ENCODE results near the gene ABHD5. TPM values are rescaled to one million over a fixed set of nuclear protein-coding genes. Genes with fewer than 3 reads are reported as not detected.

ABHD5 gene
- total RNA-seq, 1 donor: 6.7 TPM

DNA sequence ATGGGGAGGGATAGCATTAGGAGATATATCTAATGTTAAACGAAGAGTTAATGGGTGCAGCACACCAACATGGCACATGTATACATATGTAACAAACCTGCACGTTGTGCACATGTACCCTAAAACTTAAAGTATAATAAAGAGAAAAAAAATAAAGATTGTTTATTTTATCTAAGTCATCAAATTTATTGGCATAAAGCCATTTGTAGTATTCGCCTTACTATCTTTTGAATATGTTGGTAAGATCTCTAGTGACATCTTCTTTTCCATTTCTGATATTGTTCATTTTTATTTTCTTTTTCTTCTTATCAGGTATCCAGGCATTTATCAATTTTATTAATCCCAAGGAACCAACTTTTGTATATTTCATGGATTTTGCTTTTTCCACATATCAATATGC lies 5.8 kb upstream of the ABHD5 start:
- no peak for DNase-seq (ENCODE audit: low read depth in 2 of 3, low spot score in 2 of 3)

DNA sequence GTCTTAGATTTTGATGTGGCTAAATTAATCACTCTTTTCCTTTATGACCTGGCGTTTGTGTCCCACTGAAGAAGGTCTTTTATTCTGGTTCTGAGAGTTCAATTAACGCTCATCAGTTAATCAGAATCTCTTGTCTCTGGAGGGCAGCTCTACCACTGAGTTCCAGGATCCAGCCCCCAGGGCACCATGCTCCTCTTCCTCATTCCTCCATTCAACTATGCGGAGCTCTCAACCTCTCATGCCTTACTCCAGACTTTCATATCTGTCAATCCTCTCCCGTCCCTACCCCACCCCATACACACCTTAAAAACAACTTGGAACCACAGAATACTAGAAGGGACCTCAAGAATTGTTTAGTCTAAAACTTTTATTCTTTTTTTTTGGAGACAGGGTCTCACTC lies 4.8 kb upstream of the ABHD5 start:
- no peak for DNase-seq (ENCODE audit: low read depth in 2 of 3, low spot score in 2 of 3)

DNA sequence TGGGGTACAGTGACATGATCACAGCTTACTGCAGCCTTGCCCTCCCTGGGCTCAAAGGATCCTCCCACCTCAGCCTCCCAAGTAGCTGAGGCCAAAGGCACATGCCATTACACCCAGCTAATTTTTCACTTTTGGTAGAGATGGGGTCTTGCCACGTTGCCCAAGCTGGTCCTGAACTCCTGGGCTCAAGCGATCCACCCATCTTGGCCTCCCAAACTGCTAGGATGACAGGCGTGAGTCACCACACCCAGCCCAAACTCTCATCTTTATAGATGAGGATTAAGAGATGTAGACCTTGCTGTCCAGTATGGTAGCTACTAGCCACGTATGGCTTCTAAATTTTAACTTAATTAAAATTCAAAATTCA lies 4.4 kb upstream of the ABHD5 start:
- DNase-seq (ENCODE audit: low read depth in 2 of 3, low spot score in 2 of 3): no peak

DNA sequence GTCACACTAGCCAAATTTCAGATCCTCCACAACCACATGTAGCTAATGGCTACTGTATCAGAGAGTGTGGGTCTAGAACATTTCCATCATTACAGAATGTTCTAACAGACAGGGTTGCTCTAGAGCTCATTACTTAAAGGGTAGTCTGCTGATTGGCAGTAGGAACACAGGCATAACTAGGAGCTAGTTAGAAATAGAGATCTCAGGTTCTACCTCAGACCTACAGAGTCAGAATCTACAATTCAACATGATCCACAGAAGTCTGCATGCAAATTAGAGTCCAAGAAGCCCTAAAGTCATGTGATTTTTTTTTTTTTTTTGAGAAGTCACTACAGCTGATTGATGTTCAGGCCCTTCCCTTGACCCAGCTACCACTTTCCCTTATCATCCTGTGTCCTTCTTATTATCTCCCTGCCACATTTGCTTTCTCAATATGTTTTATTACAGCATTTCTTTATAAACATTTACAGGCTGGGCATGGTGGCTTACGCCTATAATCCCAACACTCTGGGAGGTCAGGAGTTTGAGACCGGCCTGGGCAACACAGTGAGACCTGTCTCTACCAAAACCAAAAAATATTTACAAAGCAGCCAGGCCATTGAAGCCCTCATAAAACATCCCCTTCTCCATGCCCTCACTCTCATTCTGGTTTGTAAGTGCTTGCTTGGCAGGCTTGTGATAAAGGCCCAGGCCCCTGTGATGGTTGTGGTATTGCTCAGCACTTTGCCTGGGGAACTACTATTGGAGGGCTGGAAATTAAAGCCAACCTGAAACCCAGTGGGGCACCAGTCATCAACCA lies 3.8 kb upstream of the ABHD5 start:
- DNase-seq (ENCODE audit: low read depth in 2 of 3, low spot score in 2 of 3): no peak

DNA sequence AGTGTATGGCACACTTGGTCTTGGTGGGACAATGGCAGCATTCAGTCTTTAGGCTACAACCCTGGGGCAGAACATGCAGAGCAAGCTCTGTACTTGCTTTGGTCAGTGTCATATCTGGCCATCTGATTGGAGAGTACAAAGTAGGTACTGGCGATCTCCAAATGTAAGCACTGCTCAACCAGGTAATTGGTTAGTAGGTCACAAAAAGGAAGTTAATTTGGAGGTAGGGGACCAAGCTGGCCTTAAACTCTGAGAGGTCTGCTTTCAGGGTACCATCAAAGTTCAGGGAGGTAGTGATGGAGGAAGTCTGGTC lies 3.3 kb upstream of the ABHD5 start:
- DNase-seq (ENCODE audit: low read depth in 2 of 3, low spot score in 2 of 3): no peak

DNA sequence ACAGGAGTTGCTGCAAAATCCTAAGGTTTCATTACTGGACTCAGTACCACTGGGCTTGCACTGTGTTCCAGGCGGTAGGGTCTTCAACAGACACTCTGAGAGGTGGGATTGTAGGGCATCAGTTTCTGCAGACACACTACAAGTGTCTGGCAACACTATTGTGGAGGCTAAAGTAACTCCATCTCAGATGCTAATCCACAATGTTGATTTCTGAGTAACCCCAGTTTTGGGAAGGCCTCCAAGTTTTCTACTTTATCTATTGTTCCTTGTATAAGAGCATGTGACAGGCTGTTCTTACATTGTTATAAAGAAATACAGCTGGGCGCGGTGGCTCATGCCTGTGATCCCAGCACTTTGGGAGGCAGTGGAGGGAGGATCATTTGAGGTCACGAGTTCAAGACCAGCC lies 2.5 kb upstream of the ABHD5 start:
- DNase-seq (ENCODE audit: low read depth in 2 of 3, low spot score in 2 of 3): no peak

DNA sequence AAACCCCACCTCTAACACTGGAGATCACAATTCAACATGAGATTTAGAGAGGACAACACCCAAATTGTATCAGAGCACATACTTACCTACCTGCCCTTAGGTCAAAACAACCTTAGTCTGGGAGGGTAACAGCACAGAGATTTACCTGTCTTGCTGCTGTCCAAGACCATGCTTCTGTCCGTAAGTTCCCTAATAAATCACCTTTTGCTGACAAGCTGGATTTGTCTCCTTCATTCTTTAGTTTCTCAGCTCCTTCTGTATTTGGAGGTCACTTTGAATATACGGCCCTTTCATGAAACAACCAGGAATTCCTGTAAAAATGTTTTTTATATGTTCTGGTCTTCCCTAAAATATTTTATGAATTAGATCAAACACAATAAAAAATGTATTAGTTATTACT lies 1.6 kb upstream of the ABHD5 start:
- no peak for DNase-seq (ENCODE audit: low read depth in 2 of 3, low spot score in 2 of 3)

DNA sequence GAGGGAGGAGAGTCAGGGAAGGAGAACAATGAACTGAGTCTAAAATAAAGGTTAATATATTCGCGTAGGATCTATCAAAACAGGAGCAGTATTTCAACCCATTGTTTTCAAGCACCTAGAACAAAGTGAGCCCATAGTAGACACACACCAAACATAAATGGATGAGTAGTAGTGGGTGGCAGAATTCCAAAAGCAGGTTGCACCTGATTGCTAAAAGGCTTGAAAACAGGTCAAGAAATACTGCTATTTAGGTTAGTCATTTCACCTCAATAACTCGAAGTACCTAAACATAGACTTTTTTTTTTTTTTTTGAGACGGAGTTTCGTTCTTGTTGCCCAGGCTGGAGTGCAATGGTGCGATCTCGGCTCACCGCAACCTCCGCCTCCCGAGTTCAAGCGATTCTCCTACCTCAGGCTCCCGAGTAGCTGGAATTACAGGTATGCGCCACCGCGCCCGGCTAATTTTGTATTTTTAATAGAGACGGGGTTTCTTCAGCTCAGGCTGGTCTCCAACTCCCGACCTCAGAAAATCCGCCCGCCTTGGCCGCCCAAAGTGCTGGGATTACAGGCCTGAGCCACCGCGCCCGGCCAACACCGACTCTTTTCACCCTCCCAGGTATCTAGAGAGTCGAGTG lies 855 bp upstream of the ABHD5 start:
- DNase-seq (ENCODE audit: low read depth in 2 of 3, low spot score in 2 of 3): no peak

DNA sequence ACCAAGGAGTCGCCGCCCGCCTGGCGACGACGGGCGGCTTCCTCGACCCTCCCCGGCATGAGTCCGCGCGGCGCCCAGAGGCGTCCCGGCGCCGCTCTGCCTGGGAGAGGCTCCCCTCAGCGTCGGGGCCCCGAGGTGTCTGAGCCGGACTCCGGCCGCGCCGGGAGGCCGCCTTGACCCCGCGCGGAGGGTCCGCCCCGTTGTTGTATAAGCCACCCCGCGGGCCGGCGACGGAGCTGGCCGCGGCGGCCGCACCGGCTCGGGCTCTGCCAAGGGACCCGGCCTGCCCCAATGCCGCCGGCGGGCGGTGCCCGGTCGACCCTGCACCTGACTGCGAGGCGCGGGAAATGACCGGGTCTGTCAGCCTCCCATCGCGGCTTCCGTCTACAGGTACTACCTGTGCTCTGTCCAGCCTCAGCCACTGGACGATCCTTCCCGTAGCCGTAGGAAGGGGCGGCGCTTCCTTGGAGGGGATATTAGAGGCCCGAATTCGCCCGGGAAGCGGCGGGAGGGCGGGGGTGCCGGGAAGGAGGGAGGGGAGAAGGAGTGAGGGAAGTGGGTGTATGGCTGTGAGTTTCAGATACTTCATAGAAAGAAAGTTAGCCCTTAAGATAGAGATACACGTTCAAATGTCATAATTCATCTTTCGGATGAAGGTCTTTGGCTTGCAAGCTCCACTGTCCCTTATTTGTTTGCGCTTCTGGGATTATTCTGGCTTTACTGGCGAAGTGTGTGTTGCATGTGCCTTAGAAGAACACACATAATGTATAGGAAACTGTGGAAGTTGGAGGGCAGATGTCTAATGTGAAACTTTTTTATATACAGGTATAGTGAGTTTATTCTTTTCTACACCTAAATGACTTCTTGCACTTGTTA lies 620 bp downstream of the ABHD5 start:
- DNase-seq (ENCODE audit: low read depth in 2 of 3, low spot score in 2 of 3): peak in 1 of 3 donors; percentile 7

DNA sequence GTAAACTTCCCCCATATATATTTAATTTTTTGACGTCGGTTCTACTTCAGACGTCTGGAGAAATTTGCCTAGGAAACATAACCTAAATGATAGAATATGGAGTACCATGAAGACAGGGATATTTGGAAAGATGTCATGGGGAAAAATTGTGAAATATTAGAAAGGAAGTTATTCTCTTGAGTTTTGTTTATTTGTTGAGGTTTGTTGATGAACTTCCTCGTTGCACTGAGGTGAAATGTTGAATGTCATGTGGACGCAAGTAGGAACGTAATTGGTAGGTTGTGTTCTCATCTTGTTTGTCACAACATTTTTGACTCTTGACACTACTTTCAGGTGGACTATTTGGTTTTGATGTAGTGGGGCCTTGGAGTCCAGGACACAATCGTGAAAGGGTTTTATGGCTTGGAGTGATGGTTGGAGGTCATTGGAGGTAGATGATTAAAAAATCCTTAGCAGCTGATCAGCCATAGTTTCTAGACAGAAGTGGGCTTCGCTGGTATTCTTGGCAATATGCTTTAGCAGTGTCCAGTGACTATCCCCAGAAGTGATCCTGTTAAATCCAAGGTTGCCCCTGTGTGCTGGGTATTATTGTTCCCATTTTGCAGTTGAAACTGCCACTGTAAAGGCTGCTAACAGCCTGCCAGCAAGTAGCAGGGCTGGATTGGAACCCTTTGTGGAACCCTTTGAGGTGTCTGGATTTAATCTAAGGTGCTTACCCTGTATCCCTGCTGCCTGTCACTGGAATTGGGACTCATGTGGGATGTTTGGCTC lies 1.5 kb downstream of the ABHD5 start:
- no peak for DNase-seq (ENCODE audit: low read depth in 2 of 3, low spot score in 2 of 3)

DNA sequence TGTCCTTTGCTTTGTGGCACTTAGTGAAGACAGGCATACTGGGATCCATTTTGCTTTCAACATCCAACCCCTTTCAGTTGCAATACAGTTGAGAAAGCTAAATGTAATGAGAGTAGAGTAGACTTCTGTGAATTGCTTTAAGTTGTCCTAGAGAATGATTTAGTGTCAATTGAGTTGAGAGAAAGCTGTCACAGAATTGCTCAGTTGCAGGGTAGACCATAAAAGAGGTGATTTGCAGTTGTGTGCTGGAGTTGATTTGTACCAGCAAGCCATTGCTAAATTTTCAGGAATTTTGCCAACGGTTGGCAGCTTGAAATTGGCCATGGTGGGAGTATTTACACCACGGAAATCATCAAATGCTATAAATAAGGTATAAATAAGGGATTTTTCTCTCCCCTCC lies 2.2 kb downstream of the ABHD5 start:
- no peak for DNase-seq (ENCODE audit: low read depth in 2 of 3, low spot score in 2 of 3)

DNA sequence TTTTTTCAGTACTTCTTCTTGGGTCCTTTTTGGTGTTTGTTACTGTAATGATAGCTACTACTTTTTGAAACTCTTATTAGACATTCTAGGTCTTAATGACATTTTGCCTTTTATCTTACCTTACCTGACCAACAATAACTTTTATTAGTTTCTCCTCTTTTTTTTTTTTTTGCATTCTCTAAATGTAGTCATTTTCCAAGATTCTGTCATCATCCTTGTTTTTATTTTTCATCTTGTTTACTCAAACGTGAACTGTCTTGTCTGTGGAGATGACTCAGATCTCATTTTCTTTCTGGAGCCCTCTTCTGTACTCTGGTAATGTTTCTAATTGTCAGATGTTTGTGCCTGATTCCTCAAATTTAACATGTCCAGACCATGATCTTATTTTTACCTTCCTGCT lies 2.9 kb downstream of the ABHD5 start:
- DNase-seq (ENCODE audit: low read depth in 2 of 3, low spot score in 2 of 3): no peak

DNA sequence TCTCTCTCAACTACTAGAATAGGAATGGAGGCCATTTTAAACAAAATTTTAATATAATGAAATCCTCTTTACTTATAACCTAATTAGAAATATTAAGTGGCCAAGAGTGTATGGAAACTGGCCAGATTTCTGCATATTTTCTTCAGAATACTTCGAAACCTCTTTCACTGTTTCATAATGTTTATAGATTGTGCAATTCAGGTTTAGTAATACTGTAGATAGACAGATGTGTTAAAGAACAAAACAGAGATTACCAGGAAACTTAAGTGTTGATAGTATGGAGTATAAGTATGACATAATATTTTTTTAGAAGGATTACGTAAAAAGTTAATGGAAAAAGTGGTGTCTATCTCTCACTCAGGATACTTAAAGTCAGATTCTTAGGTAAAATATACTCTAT lies 4.7 kb downstream of the ABHD5 start:
- DNase-seq (ENCODE audit: low read depth in 2 of 3, low spot score in 2 of 3): no peak

DNA sequence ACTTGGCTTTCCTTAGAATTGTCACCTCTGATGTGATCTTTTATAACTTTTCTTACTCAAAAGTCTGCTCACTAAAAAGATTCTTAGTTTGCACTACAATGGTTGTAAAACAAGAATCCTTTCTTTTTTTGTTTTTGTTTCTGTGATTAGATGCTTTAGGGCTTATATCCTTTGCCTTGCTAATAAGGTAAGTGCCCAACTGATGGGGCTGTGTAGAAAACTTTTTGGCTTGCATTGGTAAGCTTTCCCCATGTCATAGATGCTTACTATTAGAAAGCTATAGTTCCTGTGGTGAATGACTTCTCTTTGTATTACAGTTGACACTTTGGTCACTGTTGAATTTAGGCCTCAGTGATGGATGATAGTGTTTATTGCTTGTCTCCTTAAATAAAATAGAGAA lies 5.1 kb downstream of the ABHD5 start:
- DNase-seq (ENCODE audit: low read depth in 2 of 3, low spot score in 2 of 3): peak in 1 of 3 donors; percentile 23

DNA sequence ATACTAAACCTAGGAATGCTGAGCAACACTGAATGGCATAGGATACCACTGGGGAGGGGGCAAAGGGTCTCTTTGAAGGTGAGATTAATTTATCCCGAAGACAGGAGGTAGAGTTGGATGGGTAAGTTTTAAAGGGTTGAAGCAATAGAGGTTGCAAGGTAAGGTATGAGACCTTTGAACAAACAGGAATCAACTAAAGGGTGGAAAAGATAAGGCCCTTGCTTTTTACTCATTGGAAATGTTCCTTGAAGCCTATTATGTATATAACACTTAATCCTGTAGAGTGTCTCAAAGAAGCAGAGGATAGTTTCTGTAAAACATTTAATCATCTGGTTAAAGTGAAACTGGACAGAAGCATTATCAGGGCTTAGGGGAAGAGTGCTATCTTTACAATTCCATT lies 5.7 kb downstream of the ABHD5 start:
- no peak for DNase-seq (ENCODE audit: low read depth in 2 of 3, low spot score in 2 of 3)

DNA sequence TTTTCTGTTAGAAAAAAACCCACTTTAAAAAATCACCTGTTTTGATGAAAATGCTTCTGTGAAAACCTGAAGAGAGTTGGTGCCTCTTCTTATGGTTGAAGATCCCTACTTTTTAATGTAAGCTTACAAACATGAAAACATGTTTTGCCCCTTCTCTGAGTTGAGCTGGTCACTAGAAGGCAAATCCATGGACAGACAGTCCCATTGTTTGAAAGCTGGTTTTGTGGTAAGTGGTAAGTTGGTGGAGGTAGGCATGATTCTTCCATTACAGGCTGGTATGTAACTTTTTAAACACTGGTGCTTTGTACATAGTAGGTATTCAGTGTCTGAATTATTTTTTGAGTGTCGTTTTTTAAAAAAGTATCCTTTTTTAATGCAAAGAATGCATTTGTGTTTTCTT lies 6.1 kb downstream of the ABHD5 start:
- no peak for DNase-seq (ENCODE audit: low read depth in 2 of 3, low spot score in 2 of 3)

DNA sequence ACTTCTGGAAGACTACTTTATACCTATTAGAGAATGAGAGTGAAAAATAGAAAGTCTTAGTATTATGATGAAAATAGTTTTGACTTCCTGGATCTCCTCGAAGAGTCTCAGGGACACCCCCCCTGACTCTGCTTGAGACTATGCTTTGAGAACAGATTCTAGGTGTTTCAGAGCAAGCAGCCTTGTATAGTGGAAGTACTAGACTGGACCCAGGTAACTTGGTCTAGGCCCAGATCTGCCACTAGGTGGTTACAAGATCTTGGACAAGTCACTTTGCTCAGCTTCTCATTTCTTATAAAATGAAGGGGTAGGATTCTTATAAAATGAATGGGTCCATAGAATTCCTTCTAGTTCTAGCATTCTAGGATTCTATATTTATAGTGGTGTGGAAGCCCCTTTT lies 9.1 kb downstream of the ABHD5 start:
- DNase-seq (ENCODE audit: low read depth in 2 of 3, low spot score in 2 of 3): peak in 1 of 3 donors; percentile 28

DNA sequence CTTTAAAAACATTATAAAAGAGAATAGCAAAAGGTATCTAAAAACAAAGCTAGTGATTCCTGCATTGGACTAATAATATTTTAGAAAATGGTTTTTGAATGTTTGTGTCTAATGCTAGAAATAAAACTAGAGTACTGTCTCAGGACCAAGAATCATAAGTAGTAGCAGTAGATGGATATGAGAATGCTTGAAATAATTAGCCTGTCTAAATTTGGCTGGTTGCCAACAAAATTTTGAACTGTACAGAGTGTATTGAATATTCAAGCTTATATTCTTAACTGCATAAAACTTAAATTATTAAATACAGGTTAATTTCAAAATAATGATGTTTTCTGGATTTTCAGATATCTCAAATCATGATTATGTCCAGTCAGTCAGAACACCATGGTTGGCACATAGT lies 14.0 kb downstream of the ABHD5 start:
- no peak for DNase-seq (ENCODE audit: low read depth in 2 of 3, low spot score in 2 of 3)

DNA sequence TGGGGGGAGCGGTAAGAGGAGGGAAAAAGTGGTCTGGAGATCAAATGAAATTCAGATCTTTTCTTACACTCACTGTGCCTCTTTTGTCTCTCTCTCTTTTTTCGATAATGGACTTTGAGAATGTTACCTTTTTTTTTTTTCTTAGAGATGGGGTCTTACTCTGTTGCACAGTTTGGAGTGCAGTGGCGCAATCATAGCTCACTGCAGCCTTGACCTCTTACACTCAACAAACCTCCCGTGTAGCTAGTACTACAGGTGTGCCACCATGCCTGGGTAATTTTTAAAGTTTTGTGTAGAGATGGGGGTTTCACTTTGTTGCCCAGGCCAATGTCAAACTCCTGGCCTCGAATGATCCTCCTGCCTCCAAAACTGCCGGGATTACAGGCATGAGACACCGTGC lies 15.6 kb downstream of the ABHD5 start:
- DNase-seq (ENCODE audit: low read depth in 2 of 3, low spot score in 2 of 3): no peak

DNA sequence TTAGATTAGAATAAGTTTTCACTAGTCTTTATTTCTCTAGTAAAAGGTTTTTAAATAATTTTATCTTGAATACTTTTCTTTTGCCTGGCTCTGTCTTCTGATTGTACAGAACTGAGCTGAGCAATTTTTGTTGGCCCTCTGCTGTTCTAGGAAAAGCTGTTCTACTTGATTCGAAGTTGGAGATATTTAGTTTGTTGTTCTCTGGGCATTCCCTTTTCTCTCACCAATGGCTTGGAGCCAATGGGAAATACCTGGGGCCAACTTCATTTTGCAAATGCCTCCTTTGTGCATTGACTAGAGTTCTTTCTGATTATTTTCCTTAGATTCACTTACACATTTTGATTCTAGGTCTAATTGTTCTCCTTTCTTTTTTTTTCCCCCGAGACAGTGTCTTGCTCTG lies 16.5 kb downstream of the ABHD5 start:
- no peak for DNase-seq (ENCODE audit: low read depth in 2 of 3, low spot score in 2 of 3)

DNA sequence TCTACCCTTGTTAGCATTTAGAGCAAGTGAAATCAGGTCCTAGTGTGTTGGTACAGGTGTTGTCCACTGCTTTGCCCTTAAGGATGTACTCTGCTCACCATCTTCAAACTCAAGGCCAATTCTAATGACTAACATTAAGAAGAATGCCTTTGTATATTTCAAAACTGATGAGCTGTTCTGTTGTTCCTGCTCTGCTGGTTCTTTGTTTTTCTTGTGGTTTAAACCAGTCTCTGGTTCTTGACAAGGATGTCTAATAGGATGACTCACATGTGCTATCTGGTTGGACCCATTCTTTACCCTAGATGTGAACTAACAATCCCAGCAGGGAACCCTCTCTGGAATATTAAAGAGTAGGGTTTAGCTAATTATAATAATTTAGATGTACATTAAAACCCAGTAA lies 17.3 kb downstream of the ABHD5 start:
- DNase-seq (ENCODE audit: low read depth in 2 of 3, low spot score in 2 of 3): no peak
